WTC11 (cell line): ENCODE data around the gene DOK7. TPM values are rescaled to one million over a fixed set of nuclear protein-coding genes. Genes with fewer than 3 reads are reported as not detected.

ENCODE experiments used
- ATAC-seq: fragments of 200-7000 bp; cut with Tn5 transposase; 2 replicates; pipeline ENCODE4 v1.10.0; 2021; ENCODE audit warnings: mild to moderate bottlenecking, moderate library complexity
- CTCF ChIA-PET: fragments of 300-600 bp; sonication (Branson Sonifier 250); formaldehyde crosslinking; loops from one replicate; lab custom pipeline; 2021; ENCODE audit warnings: antibody characterized with exemption; lab: Charles Lee
- POLR2A ChIA-PET: fragments of 350-600 bp; sonication (Branson Sonifier 250); formaldehyde crosslinking; loops from one replicate; lab custom pipeline; 2021; ENCODE audit warnings: antibody characterized with exemption; lab: Charles Lee
- DNase-seq: peaks from one replicate; pipeline ENCODE4 v3.0.0; 2021; ENCODE audit warnings: low spot score
- H3K27ac Mint-ChIP-seq: 2 replicates; pipeline ENCODE4 v1.8.0; 2021; ENCODE audit warnings: mixed read lengths
- H3K27me3 Mint-ChIP-seq: 2 replicates; pipeline ENCODE4 v1.8.0; 2021; ENCODE audit warnings: low read depth, mild to moderate bottlenecking, moderate library complexity, mixed read lengths
- H3K36me3 Mint-ChIP-seq: 2 replicates; pipeline ENCODE4 v1.8.0; 2021; ENCODE audit warnings: mixed read lengths
- H3K4me1 Mint-ChIP-seq: 2 replicates; pipeline ENCODE4 v1.8.0; 2022; ENCODE audit warnings: mixed read lengths
- H3K4me3 Mint-ChIP-seq: 2 replicates; pipeline ENCODE4 v1.8.0; 2021; ENCODE audit warnings: mild to moderate bottlenecking, moderate library complexity, mixed read lengths
- H3K9me3 Mint-ChIP-seq: 2 replicates; pipeline ENCODE4 v1.8.0; 2021; ENCODE audit warnings: mixed read lengths
- AFF4 ChIP-seq: sonication (generic); formaldehyde crosslinking; IDR thresholded peaks from 2 replicates; pipeline ENCODE4 v1.8.1; 2023; ENCODE audit warnings: mild to moderate bottlenecking, missing genetic modification reagents, borderline replicate concordance
- ATF2 ChIP-seq: sonication (generic); formaldehyde crosslinking; IDR thresholded peaks from 2 replicates; pipeline ENCODE4 v1.8.1; 2022; ENCODE audit warnings: low read depth, missing genetic modification reagents, borderline replicate concordance
- CREB1 ChIP-seq: sonication (generic); formaldehyde crosslinking; IDR thresholded peaks from 2 replicates; pipeline ENCODE4 v1.8.0; 2023; ENCODE audit warnings: mild to moderate bottlenecking, missing genetic modification reagents
- CREM ChIP-seq: sonication (generic); formaldehyde crosslinking; IDR thresholded peaks from 2 replicates; pipeline ENCODE4 v1.8.1; 2022; ENCODE audit warnings: mild to moderate bottlenecking, missing genetic modification reagents, moderate library complexity
- ERG ChIP-seq: fragments of 250-450 bp; sonication (Bioruptor Pico); IDR thresholded peaks from 2 replicates; pipeline ENCODE4 v1.8.0; 2021; ENCODE audit warnings: mild to moderate bottlenecking
- ETV6 ChIP-seq: sonication (generic); formaldehyde crosslinking; IDR thresholded peaks from 2 replicates; pipeline ENCODE4 v1.8.1; 2022; ENCODE audit warnings: mild to moderate bottlenecking, missing genetic modification reagents
- FOXK1 ChIP-seq: sonication (generic); formaldehyde crosslinking; IDR thresholded peaks from 2 replicates; pipeline ENCODE4 v1.8.0; 2022; ENCODE audit warnings: mild to moderate bottlenecking, moderate library complexity, missing genetic modification reagents
- GABPB1 ChIP-seq: sonication (generic); formaldehyde crosslinking; IDR thresholded peaks from 2 replicates; pipeline ENCODE4 v1.8.1; 2023; ENCODE audit warnings: mild to moderate bottlenecking, missing genetic modification reagents
- HMGXB4 ChIP-seq: sonication (generic); formaldehyde crosslinking; IDR thresholded peaks from 2 replicates; pipeline ENCODE4 v1.8.1; 2023; ENCODE audit warnings: mild to moderate bottlenecking, moderate library complexity, missing genetic modification reagents
- IRF2 ChIP-seq: sonication (generic); formaldehyde crosslinking; IDR thresholded peaks from 2 replicates; pipeline ENCODE4 v1.8.0; 2022; ENCODE audit warnings: low read depth, missing genetic modification reagents, borderline replicate concordance
- JAZF1 ChIP-seq: fragments of 250-450 bp; sonication (Bioruptor Pico); IDR thresholded peaks from 2 replicates; pipeline ENCODE4 v1.9.0; 2021; ENCODE audit warnings: moderate library complexity, mild to moderate bottlenecking, inconsistent platforms
- MAX ChIP-seq: sonication (generic); formaldehyde crosslinking; IDR thresholded peaks from 2 replicates; pipeline ENCODE4 v1.8.0; 2022; ENCODE audit warnings: mild to moderate bottlenecking, missing genetic modification reagents
- PRDM15 ChIP-seq: sonication (generic); formaldehyde crosslinking; IDR thresholded peaks from 2 replicates; pipeline ENCODE4 v1.8.0; 2022; ENCODE audit warnings: missing genetic modification reagents
- SP1 ChIP-seq: sonication (generic); formaldehyde crosslinking; conservative IDR thresholded peaks from 2 replicates; pipeline ENCODE4 v1.8.1; 2022; ENCODE audit warnings: missing genetic modification reagents
- USF1 ChIP-seq: sonication (generic); formaldehyde crosslinking; IDR thresholded peaks from 2 replicates; pipeline ENCODE4 v1.8.0; 2022; ENCODE audit warnings: mild to moderate bottlenecking, missing genetic modification reagents
- total RNA-seq: library from RNA; stranded (reverse); gene quantifications from 3 replicates; pipeline ENCODE4 v1.2.3, GENCODE V29; 2021

DOK7 gene
- total RNA-seq, 1 experiment from 2014 or later = 0.22 TPM

GRCh38 chr4:3527101-3527913 lies 64.2 kb downstream of the DOK7 start:
- Mint-ChIP-seq H3K4me1 (peaks cover 12% of the 10 kb centered on the region), H3K27ac (no peak overlapping the region), H3K4me3 (no peak overlapping the region), H3K36me3 (peaks cover 13% of the 10 kb centered on the region), H3K9me3 (no peaks in the 10 kb centered on the region), H3K27me3 (0 out of 2 replicates have a peak, but pooled peaks cover 3% of the 10 kb centered on the region)
- POLR2A ChIA-PET = no interaction called here
- CTCF ChIA-PET = interaction anchor here (1.5 to 4.7 kb wide), 2 partner anchors 12 to 240 kb away, joined by 3 to 25 read pairs; no protein-coding TSS in a partner anchor
- TF ChIP-seq ATF2 (CRISPR knock-in tag) (no peak), FOXK1 (no peak), CREB1 (CRISPR knock-in tag) (no peak), IRF2 (no peak), AFF4 (CRISPR knock-in tag) (no peak), PRDM15 (CRISPR knock-in tag) (no peak), MAX (no peak), USF1 (CRISPR knock-in tag) (no peak), JAZF1 (CRISPR knock-in tag) (no peak), SP1 (CRISPR knock-in tag) (no peak), ETV6 (CRISPR knock-in tag) (no peak), ERG (no peak), GABPB1 (CRISPR knock-in tag) (no peak), HMGXB4 (CRISPR knock-in tag) (no peak), CREM (CRISPR knock-in tag) (no peak)
- ATAC-seq (no peak), DNase-seq (peak; percentile 8)
